NCI-H2196 treated with DMSO at 0.1 percent for 48 hours (cell line): ENCODE measurements around the gene INPP5B.
"Not testable (repeated sequence)": the region's sequence is repeated elsewhere in the genome, so short reads cannot be mapped to it uniquely, and the experiment has no call there.

ENCODE experiments used
- DNase-seq: peaks from one replicate; lab custom pipeline; 2025; ENCODE audit not compliant: unreplicated experiment; lab: John Stamatoyannopoulos, UW

The INPP5B gene

GRCh38 chr1:37946703-37947360 lies at the start of gene INPP5B:
Gene INPP5B, minus strand, starts transcription at chr1:37947053. Its CDS starts 745 bp downstream, at chr1:37946308.
- no peak for DNase-seq

GRCh38 chr1:37995751-37996345 lies 49.0 kb upstream of the INPP5B start:
- no peak for DNase-seq

- no peak for DNase-seq
These were observed 48.2 kb upstream of the INPP5B start for GRCh38 chr1:37994886-37995566.

DNA sequence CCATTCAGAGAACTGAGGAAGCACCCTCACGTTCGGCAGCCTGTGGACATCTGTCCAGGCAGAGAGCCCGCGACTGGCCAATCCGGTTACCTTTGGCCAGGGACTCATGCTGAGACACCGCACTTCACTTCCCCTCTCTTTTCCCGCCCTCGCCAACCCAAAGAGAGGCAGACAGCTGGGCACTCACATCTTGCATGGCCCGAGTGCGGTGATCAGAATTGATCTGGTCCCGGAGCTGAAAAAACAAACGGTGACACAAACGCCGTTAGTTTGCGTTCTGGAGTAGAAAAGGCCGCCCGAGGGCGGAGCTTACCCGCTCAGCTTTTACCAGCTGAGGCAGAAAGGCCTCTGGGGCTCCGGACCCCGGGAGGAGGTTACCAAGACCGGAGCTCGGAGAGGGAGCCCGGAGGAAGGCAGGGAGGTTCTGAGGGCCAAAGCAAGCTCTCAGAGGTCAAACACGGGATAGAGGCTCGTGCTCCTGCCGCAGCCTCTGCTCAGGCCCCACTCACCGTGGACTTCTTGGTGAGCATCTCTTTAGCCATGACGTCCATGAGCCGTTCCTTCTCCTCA lies 42.6 kb upstream of the INPP5B start:
- DNase-seq = no peak

- no peak for DNase-seq
These were observed 40.8 kb upstream of the INPP5B start for GRCh38 chr1:37987679-37988078.

- DNase-seq = no peak
These were observed 36.7 kb upstream of the INPP5B start for GRCh38 chr1:37983546-37983945.

GRCh38 chr1:37978541-37978940 lies 31.7 kb upstream of the INPP5B start:
- DNase-seq = no peak

DNA sequence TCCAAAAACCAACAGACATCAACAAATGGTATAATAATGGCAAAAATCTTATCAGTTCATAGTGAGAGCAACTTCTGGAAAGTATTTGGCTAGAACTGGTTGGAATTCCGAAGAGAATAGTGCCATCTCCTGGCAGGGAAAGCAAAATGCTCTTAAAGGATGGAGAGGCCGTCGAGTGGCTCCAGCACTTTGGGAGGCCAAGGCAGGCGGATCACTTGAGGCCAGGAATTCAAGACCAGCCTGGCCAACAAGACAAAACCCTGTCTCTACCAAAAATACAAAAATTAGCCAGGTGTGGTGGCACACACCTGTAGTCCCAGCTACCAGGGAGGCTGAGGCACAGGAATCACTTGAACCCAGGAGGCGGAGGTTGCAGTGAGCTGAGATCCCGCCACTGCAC lies 28.2 kb upstream of the INPP5B start:
- DNase-seq = peak; percentile 47

- no peak for DNase-seq
These were observed 27.7 kb upstream of the INPP5B start for GRCh38 chr1:37974567-37974966.

- not testable (repeated sequence) for DNase-seq
These were observed 26.8 kb upstream of the INPP5B start for GRCh38 chr1:37973684-37974083.

GRCh38 chr1:37965301-37965700 lies 18.4 kb upstream of the INPP5B start:
- no peak for DNase-seq

- DNase-seq = not testable (repeated sequence)
These were observed 17.3 kb upstream of the INPP5B start for GRCh38 chr1:37964106-37964505.

DNA sequence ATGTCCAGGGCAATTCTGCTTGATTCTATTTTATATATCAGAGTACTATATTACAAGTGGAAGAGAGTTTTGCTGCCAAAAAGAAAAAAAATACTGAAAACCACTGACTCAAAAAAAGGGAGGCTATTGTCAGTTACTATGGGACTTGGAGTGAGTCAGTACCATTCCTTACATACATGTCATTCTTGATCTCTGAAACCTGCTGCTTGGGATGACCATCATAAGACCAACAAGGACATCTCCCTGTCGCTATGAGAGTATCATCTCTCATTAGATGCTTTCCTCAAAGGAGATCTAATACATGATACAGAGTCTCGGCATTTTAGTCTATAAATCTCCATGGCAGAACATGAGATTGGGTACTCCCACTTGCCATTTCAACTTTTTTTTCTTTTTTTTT lies 11.8 kb upstream of the INPP5B start:
- no peak for DNase-seq

DNA sequence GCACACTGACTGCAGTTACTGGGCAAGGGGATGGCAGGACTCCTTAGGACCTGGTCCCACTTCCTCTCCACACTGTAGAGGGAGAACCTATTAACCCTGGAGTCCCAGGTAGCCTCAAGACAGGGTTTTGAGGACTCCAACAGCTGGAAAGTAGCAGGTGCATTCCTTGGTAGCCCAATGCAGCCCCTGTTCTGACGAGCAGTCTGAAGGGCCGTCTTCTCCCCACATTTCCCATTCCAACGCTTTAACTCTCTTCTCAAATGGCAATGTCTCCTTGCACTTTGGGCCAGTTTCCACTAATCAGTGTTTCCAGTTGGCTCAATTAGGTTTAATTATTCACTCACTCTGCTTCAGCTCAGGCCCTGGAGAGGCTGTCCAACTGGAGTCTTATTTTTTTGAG lies 8.8 kb upstream of the INPP5B start:
- DNase-seq = no peak

- no peak for DNase-seq
These were observed 7.6 kb upstream of the INPP5B start for GRCh38 chr1:37954316-37954971.

DNA sequence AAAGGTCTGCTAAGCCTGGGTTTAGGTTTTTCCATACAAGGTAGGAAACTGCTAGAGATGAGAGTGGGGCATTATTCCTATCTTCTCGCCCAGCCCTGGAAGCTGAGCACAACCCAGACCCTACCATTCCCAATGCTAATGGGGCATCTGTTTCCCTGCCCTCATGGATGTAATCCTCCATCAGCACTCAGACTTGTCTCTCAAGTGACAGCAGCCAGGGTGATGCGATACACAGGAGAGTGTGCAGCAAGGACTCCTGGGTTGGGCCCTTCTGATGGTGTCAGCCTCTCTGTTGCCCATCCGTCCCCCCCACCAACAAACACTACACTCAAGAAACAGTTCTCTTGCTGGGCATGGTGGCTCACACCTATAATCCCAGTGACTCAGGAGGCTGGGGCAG lies 5.9 kb upstream of the INPP5B start:
- DNase-seq = no peak

DNA sequence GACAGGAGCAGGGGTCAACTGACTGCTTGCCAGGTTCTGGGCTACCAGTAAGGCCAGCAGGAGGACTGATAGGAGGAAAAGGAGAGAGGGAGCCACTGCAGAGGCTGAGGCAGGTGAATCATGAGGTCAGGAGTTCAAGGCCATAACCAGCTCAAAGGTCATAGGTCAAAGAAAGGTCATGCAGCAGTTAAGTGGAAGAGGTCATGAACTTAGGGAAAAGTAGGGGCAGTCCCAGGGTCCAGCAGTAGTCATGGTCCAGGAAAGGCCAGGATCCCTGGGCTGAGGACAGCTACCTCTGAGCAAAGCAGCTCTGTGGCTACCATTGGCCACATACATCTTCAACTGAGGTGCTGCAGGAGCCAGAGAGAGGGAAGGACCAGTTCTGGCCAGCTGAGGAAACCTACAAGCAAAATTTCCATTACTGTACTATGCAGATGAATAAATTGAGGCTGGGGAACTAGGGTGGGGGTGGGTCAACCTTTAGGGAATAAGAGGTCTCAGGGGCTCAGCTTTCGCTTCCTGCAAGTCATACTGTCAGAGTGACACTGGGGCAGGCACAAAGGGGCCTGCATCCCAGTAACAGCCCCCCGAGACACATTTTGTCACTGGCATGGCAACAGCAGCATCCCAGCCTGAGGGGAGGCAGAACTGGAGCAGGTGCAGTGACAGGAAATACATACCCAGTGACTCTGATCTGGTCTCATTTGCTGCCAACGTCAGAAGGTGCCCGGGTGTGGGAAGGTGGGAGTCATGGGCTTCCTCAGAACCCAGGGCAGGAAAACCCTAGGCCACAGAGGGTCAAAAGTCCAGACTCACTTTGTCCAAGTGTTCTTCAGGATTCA lies 5.2 kb upstream of the INPP5B start:
- no peak for DNase-seq

DNA sequence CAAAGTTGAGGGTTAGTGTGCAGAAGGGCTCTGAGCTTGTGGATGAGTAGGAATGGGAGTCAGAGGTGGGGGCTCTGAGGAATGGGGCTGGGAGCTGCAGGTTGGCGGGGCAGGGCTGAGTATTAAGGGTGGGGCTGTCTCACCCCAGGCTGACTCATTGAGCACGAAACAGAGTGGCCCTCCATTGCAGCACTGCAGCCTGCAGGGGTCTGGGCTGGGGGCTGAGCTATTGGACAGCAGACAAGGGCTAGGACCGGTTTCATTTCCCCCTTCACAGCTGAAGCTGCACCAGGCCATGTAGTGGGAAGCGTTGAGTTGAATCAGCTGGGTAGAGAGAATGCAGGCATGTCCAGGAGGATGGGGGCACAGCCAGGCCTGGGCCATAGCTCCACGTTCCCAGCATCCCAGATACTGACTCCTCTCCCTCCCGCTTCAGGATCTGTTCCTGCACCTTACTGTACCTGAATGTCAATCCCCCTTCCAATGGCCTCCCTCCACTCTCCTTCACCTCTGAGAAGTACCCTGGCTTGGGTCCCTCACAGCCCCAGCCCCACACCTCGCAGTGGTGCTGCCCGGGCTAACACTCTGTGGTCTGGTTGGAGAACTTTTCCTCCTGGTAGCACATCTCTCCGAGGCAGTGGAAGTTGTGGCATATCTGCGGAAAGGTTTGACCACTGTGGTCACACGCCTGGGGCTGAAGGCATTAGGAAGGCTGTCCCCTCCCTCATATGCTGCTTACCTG lies 4.4 kb upstream of the INPP5B start:
- no peak for DNase-seq

GRCh38 chr1:37949524-37950152 lies 2.8 kb upstream of the INPP5B start:
- no peak for DNase-seq

GRCh38 chr1:37948841-37949240 lies 2.0 kb upstream of the INPP5B start:
- DNase-seq = no peak
